A204.1 (cell line): Measurements from ENCODE around the gene PTPRN2.
A peak's percentile ranks its signal among the peaks of the same experiment; 100 is the strongest.

Experiments
- FAIRE-seq: peaks from 2 replicates; lab custom pipeline; 2012; peaks lifted over from hg19 to GRCh38; lab: Jason Lieb, UNC

Gene PTPRN2

GRCh38 chr7:158130023-158130409 lies 457.6 kb downstream of the PTPRN2 start:
- no peak for FAIRE-seq

DNA sequence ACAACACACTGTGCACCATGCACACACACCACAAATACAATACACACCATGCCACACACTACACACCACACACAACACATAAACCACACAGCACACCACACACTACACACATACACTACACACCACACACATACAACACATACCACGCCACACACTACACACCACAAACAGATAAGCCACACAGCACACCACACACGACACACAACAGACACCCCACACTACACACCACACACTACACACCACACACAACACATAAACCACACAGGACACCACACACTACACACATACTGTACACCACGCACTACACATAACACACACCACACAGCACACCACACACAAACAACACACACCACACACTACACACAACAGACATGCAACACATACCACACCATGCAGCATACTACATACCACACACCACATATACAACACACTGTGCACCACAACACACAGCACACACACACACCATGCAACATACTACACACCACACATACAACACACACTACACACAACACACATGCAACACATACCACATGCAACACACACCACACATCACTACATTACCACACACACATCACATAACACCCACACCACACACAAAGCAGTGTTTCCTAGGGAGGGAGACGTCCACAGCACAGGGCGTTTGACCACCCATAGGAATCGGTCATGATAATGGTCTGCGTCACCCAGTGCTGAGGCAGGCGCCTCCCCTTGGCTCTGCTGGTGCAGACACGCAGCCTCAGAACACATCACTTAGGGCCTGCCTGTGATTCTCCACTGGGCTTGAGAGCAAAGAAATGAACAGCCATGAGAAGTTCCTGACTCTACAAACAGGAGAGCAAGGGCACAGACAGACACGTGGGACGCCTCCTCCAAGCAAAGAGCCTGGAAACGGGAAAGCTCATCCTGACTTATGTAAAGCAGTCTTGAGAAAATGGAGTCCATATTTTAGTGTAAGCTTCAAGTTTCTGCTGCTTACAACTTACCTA lies 458.3 kb downstream of the PTPRN2 start:
- FAIRE-seq: no peak

- no peak for FAIRE-seq
These were observed 459.1 kb downstream of the PTPRN2 start for GRCh38 chr7:158128572-158128971.

DNA sequence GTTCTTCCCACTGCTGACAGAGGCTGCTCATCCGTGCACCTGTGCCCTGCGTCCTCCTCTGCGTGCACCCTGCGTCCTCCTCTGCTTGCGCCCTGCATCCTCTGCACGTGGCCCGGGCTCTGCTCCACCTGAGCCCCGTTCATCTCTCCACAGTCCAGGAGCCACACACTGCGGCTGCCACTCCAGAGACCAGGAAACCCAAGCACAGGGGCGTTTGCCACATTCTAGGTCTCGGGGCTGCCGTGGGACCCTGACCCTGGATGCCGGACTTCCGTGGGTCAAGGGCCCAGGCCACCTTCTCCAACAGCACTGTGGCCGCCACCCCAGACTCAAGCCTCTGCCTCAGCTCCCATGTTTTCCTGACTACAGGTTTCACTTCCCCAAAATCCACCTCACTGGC lies 460.4 kb downstream of the PTPRN2 start:
- no peak for FAIRE-seq

- no peak for FAIRE-seq
These were observed 461.0 kb downstream of the PTPRN2 start for GRCh38 chr7:158126661-158127060.

DNA sequence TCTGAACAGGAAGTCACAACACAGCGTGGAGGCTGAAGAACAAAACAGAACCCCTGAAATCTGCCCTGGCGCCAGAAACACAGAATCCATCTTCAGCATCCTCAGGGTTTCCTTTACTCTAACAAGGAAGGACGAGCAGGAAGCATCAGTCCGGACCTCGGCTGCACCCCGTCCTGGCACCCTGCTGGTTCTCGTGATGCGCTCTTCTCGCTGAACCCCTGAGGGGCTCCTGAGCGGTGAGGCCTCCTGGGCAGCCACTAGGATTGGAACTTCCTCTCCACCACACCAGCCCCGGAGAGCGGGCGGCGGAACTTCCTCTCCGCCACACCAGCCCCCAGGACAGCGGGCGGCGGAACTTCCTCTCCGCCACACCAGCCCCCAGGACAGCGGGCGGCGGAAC lies 461.9 kb downstream of the PTPRN2 start:
- no peak for FAIRE-seq

- no peak for FAIRE-seq
These were observed 462.5 kb downstream of the PTPRN2 start for GRCh38 chr7:158125091-158125490.

GRCh38 chr7:158124671-158125079 lies 462.9 kb downstream of the PTPRN2 start:
- FAIRE-seq: no peak

- FAIRE-seq: no peak
These were observed 463.9 kb downstream of the PTPRN2 start for GRCh38 chr7:158123753-158124152.

GRCh38 chr7:158123214-158123613 lies 464.4 kb downstream of the PTPRN2 start:
- no peak for FAIRE-seq

- FAIRE-seq: no peak
These were observed 466.1 kb downstream of the PTPRN2 start for GRCh38 chr7:158121441-158122045.

- no peak for FAIRE-seq
These were observed 466.9 kb downstream of the PTPRN2 start for GRCh38 chr7:158120716-158121115.

DNA sequence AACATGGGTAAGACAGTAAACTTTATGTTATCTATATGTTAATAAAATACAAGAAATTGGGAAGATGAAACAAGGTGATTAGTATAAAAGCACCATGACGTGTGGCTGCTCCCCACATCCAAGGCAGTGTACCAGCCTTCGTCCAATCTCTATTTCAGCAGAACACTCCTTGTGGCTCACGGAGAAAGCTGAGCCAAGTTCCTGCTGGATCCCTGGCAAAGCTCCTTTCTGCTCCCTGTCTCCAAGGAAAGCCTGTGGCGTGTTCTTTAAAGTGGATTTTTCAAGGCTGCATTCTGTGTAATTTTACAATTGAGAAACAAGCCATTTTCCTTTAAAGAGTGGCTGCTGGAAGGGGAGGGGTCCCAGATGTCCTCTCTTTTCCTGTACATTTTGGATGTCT lies 467.3 kb downstream of the PTPRN2 start:
- FAIRE-seq: no peak

GRCh38 chr7:158117341-158118222 lies 470.0 kb downstream of the PTPRN2 start:
- FAIRE-seq: peak; percentile 92

- no peak for FAIRE-seq
These were observed 471.4 kb downstream of the PTPRN2 start for GRCh38 chr7:158116235-158116634.

- no peak for FAIRE-seq
These were observed 473.4 kb downstream of the PTPRN2 start for GRCh38 chr7:158114056-158114850.

GRCh38 chr7:158113321-158114025 lies 474.1 kb downstream of the PTPRN2 start:
- no peak for FAIRE-seq

- FAIRE-seq: no peak
These were observed 474.9 kb downstream of the PTPRN2 start for GRCh38 chr7:158112571-158113320.

- no peak for FAIRE-seq
These were observed 475.6 kb downstream of the PTPRN2 start for GRCh38 chr7:158111906-158112570.
